ENCODE results near the gene IMPG1. TPM values are rescaled to one million over a fixed set of nuclear protein-coding genes. Genes with fewer than 3 reads are reported as not detected.

Gene IMPG1
- total and polyA plus RNA-seq, 10 of the 15 experiments (the other 5 are each of a cell fraction or from before 2014, with no cell fraction given), result not detected

DNA sequence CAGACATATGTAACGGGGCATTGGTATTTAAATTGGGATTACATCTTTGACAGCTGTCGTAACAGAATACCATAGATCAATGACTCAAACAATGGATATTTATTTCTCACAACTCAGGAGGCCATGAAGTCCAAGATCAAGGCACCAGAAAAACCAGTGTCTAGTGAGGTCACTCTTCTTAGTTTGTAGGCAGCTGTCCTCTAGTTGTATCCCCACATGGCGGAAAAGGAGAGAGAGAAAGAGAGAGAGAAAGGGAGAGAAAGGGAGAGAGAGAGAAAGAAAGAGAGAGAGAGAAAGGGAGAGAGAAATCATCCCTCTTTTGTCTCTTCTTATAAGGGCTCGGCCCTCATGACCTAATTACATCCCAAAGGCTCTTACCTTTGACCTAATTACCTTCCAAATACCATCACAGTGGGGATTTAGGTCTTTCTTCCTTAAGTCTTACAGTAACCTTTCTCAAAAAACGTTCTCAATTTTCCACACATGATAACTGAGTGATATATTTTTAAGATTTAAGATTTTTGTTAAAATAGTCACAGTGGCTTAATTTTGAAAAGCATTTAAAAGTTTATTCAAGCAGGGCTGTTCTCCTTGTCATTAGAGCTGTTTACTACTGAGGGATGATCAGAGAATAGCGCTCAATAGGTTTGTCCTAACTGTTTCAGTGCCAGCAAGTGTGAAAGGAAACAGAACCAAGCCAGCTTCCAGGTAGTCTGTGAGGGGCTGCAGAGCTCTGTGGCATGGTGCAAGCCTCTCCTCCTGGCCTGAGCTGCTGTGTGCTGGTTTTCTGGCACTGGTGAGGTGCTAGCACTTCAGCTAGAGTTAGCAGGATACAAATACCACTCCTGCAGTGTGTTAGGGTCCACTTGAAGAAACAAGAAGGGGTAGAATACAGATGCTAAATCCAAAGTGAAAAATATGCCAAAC, 79.0 kb downstream of the IMPG1 start (continued):
- no peak for TF ChIP-seq RELB (IDR thresholded peaks at IDR 0.05; ENCODE audit: low read depth)
- TF ChIP-seq DPF2 (IDR thresholded peaks at IDR 0.05), result no peak
- no peak for TF ChIP-seq ZZZ3 (IDR thresholded peaks at IDR 0.05; ENCODE audit: control insufficient read depth, insufficient read length, low read depth)

DNA sequence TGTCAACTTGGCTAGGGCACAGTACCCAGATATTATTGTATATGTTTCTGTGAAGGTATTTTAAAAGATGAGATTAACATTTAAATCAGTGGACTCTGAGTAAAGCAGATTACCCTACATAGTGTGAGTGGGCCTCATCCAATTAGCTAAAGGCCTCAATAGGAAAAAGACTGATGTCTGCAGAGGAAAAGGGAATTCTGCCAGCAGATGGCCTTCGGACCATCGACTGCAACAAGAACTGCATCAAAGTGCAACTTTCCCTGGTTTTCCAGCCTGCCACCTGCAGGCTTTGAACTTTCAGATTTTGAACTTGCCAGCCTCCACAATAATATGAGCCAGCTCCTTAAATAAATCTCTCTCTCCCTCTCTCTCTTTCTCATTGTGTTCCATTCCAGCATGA, 80.5 kb downstream of the IMPG1 start:
- no peak for DNase-seq (ENCODE audit: low read depth, low spot score)
- intact Hi-C loops (cut with micrococcal nuclease; ENCODE audit: unreplicated experiment), result no loop called here
- Histone ChIP-seq H3K4me2 (ENCODE audit: control insufficient read depth, insufficient read depth) (no peak overlapping the region), H3K36me3 (ENCODE audit: control insufficient read depth in 2 of 2, insufficient read depth in 2 of 2, low read length in 1 of 2) (no peaks in the 10 kb centered on the region), H2AFZ (ENCODE audit: control insufficient read depth, low read depth, low read length) (no peak overlapping the region), H3K27ac (ENCODE audit: control insufficient read depth, insufficient read depth) (no peak overlapping the region), H3K79me2 (ENCODE audit: control insufficient read depth, insufficient read depth, low read length) (no peaks in the 10 kb centered on the region), H3K27me3 (replicated peaks in 1 of 2; ENCODE audit: control insufficient read depth in 2 of 2, insufficient read depth in 2 of 2, low read length in 1 of 2) (no peaks in the 10 kb centered on the region), H3K4me1 (ENCODE audit: control insufficient read depth, insufficient read depth, low read length) (no peaks in the 10 kb centered on the region), H3K4me3 (no peak overlapping the region), H4K20me1 (ENCODE audit: control insufficient read depth, insufficient read depth) (no peaks in the 10 kb centered on the region), H3K9ac (ENCODE audit: control insufficient read depth, insufficient read depth, low read length) (no peak overlapping the region), H3K9me3 (replicated peaks; ENCODE audit: control insufficient read depth, insufficient read depth, low read length) (no peaks in the 10 kb centered on the region)
- POLR2A ChIA-PET, result no interaction called here
- no TSS peak for BruUV-seq (replicated peaks)
- SMC1A ChIA-PET (ENCODE audit: uncharacterized antibody, unreplicated experiment), result no interaction called here
- TF ChIP-seq, protein P1, sequence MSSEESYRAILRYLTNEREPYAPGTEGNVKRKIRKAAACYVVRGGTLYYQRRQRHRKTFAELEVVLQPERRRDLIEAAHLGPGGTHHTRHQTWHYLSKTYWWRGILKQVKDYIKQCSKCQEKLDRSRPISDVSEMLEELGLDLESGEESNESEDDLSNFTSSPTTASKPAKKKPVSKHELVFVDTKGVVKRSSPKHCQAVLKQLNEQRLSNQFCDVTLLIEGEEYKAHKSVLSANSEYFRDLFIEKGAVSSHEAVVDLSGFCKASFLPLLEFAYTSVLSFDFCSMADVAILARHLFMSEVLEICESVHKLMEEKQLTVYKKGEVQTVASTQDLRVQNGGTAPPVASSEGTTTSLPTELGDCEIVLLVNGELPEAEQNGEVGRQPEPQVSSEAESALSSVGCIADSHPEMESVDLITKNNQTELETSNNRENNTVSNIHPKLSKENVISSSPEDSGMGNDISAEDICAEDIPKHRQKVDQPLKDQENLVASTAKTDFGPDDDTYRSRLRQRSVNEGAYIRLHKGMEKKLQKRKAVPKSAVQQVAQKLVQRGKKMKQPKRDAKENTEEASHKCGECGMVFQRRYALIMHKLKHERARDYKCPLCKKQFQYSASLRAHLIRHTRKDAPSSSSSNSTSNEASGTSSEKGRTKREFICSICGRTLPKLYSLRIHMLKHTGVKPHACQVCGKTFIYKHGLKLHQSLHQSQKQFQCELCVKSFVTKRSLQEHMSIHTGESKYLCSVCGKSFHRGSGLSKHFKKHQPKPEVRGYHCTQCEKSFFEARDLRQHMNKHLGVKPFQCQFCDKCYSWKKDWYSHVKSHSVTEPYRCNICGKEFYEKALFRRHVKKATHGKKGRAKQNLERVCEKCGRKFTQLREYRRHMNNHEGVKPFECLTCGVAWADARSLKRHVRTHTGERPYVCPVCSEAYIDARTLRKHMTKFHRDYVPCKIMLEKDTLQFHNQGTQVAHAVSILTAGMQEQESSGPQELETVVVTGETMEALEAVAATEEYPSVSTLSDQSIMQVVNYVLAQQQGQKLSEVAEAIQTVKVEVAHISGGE (CRISPR knock-in tag; IDR thresholded peaks at IDR 0.05), result no peak
- TF ChIP-seq POLR2A (IDR thresholded peaks at IDR 0.05; ENCODE audit: low read depth, low read length), result no peak
- TF ChIP-seq RAD51 (IDR thresholded peaks at IDR 0.05), result no peak
- TF ChIP-seq EZH2 (IDR thresholded peaks at IDR 0.05; ENCODE audit: borderline replicate concordance, control insufficient read depth, low read depth, low read length), result no peak
- TF ChIP-seq GABPA (IDR thresholded peaks at IDR 0.05; ENCODE audit: low read depth), result no peak
- TF ChIP-seq SMAD5 (IDR thresholded peaks at IDR 0.05; ENCODE audit: low read depth), result no peak
- TF ChIP-seq HSF1 (IDR thresholded peaks at IDR 0.05; ENCODE audit: low read depth, low read length), result no peak
- no peak for TF ChIP-seq SMAD1 (IDR thresholded peaks at IDR 0.05; ENCODE audit: low read depth, partially characterized antibody)
- TF ChIP-seq ZNF622 (IDR thresholded peaks at IDR 0.05), result no peak
- TF ChIP-seq RAD21 (IDR thresholded peaks at IDR 0.05; ENCODE audit: insufficient read depth, low read depth, low read length), result no peak
- no peak for TF ChIP-seq MAX (IDR thresholded peaks at IDR 0.05; ENCODE audit: low read depth, low read length)
- CTCF ChIA-PET, result no interaction called here
- RAD21 ChIA-PET (ENCODE audit: unreplicated experiment), result interaction anchor here (1.3 kb wide), 1 partner anchor 59 kb away, joined by 4 read pairs; no protein-coding TSS in a partner anchor
- no peak for ATAC-seq
- no peak for FAIRE-seq
- WGBS (ENCODE audit: insufficient coverage, insufficient replicate concordance, low lambda C conversion rate, missing lambda C conversion rate), result 15% methylated on average over 2 of the region's 2 CpGs
- in situ Hi-C loops (cut with MboI), result no loop called here

All from GM12878 (cell line).